ENCODE data around the gene DIAPH3. TPM values are rescaled to one million over a fixed set of nuclear protein-coding genes. Genes with fewer than 3 reads are reported as not detected.

The DIAPH3 gene
- total and polyA plus RNA-seq, 2 of the 8 experiments (the other 6 are each of a cell fraction or from before 2014, with no cell fraction given) = 8.0 to 30.8 TPM

- Histone ChIP-seq H3K4me1 (replicated peaks in 1 of 4; ENCODE audit: control insufficient read depth in 3 of 4, insufficient read depth in 4 of 4, low read length in 3 of 4) (no peaks in the 10 kb centered on the region), H3K36me3 (ENCODE audit: control insufficient read depth in 2 of 4, insufficient read depth in 4 of 4, low read length in 3 of 4) (no peaks in the 10 kb centered on the region), H2BK15ac (ENCODE audit: low read length) (no peak overlapping the region), H3K23me2 (ENCODE audit: low read depth, low read length) (no peaks in the 10 kb centered on the region), H2BK12ac (ENCODE audit: low read depth, low read length) (no peak overlapping the region), H3K9ac (replicated peaks in 1 of 4; ENCODE audit: extremely low read depth in 1 of 4, low read depth in 3 of 4, low read length in 3 of 4) (no peak overlapping the region), H2BK120ac (replicated peaks; ENCODE audit: low read depth, low read length) (no peak overlapping the region), H3K4me3 (ENCODE audit: extremely low read depth in 1 of 4, insufficient read depth in 2 of 4, low read depth in 3 of 4, low read length in 4 of 4) (no peak overlapping the region), H4K5ac (ENCODE audit: insufficient read length, low read depth, low read length) (no peak overlapping the region), H4K20me1 (replicated peaks in 1 of 2; ENCODE audit: control insufficient read depth in 1 of 2, insufficient read depth in 2 of 2, low read length in 2 of 2) (no peaks in the 10 kb centered on the region), H2BK20ac (ENCODE audit: low read length) (no peak overlapping the region), H4K8ac (ENCODE audit: extremely low read depth, insufficient read depth, low read length) (no peak overlapping the region), H3K9me3 (ENCODE audit: insufficient read depth in 2 of 2, low read depth in 1 of 2, low read length in 1 of 2) (no peaks in the 10 kb centered on the region), H3K14ac (ENCODE audit: insufficient read length) (no peak overlapping the region), H3K56ac (replicated peaks; ENCODE audit: insufficient read length, low read depth, low read length) (no peak overlapping the region), H4K91ac (replicated peaks; ENCODE audit: insufficient read length, low read length) (no peak overlapping the region), H3K79me2 (ENCODE audit: control insufficient read depth in 1 of 2, insufficient read depth in 2 of 2, low read length in 2 of 2) (no peaks in the 10 kb centered on the region), H3K27ac (ENCODE audit: low read depth, low read length) (no peak overlapping the region), H2AFZ (ENCODE audit: low read length) (no peak overlapping the region), H2BK5ac (ENCODE audit: low read depth, low read length) (no peak overlapping the region), H3K4ac (replicated peaks; ENCODE audit: insufficient read length, low read depth, low read length) (no peak overlapping the region), H3K27me3 (replicated peaks in 1 of 4; ENCODE audit: control insufficient read depth in 3 of 4, extremely low read depth in 1 of 4, insufficient read depth in 3 of 4, low read length in 3 of 4) (no peaks in the 10 kb centered on the region), H3K18ac (ENCODE audit: extremely low read depth, low read length) (no peak overlapping the region), H3K4me2 (ENCODE audit: insufficient read depth in 1 of 2, low read depth in 2 of 2, low read length in 2 of 2) (no peak overlapping the region), H3K23ac (ENCODE audit: insufficient read length) (no peak overlapping the region), H2AK5ac (ENCODE audit: low read depth, low read length) (no peak overlapping the region), H3K79me1 (ENCODE audit: low read depth, low read length) (no peaks in the 10 kb centered on the region)
- no peak for FAIRE-seq
- POLR2A ChIA-PET (ENCODE audit: partially characterized antibody) = no interaction called here
- WGBS, 2 experiments (ENCODE audit: extremely low coverage in 1 of 2, insufficient coverage in 1 of 2, insufficient read length in 1 of 2, insufficient replicate concordance in 2 of 2, low coverage in 1 of 2, low lambda C conversion rate in 2 of 2, missing lambda C conversion rate in 1 of 2) = 85% methylated on average over 2 of the region's 2 CpGs; no CpG with 5 or more reads in 1 of the 2 experiments
- no peak for DNase-seq (ENCODE audit: low read depth in 1 of 2, low spot score in 2 of 2)
- CTCF ChIA-PET (ENCODE audit: partially characterized antibody) = no interaction called here
- no peak for TF ChIP-seq GTF2F1 (IDR thresholded peaks at IDR 0.05; ENCODE audit: borderline replicate concordance, low read depth, low read length)
- TF ChIP-seq FOSL1 (IDR thresholded peaks at IDR 0.05; ENCODE audit: insufficient read depth, low read depth, low read length) = no peak
- TF ChIP-seq KDM1A (IDR thresholded peaks at IDR 0.05; ENCODE audit: borderline replicate concordance, low read length) = no peak
- TF ChIP-seq EGR1 (IDR thresholded peaks at IDR 0.05; ENCODE audit: borderline replicate concordance, low read depth, low read length) = no peak
- no peak for TF ChIP-seq TCF12 (IDR thresholded peaks at IDR 0.05; ENCODE audit: low read depth, low read length)
- TF ChIP-seq GABPA (IDR thresholded peaks at IDR 0.05; ENCODE audit: borderline replicate concordance, insufficient read depth, low read length) = no peak
- no peak for TF ChIP-seq MAFK (IDR thresholded peaks at IDR 0.05; ENCODE audit: low read depth, low read length)
- no peak for TF ChIP-seq TAF7 (optimal IDR thresholded peaks at IDR 0.05; ENCODE audit: borderline replicate concordance, low read depth, low read length)
- TF ChIP-seq SAP30 (IDR thresholded peaks at IDR 0.05; ENCODE audit: insufficient read depth, insufficient replicate concordance, low read length) = no peak
- no peak for TF ChIP-seq HDAC6 (IDR thresholded peaks at IDR 0.05; ENCODE audit: low read depth, low read length)
- TF ChIP-seq CHD2 (IDR thresholded peaks at IDR 0.05; ENCODE audit: low read length) = no peak
- TF ChIP-seq BACH1 (IDR thresholded peaks at IDR 0.05; ENCODE audit: low read length) = no peak
- TF ChIP-seq POLR2AphosphoS5 (IDR thresholded peaks at IDR 0.05; ENCODE audit: low read depth, low read length) = no peak
- TF ChIP-seq BCL11A (IDR thresholded peaks at IDR 0.05; ENCODE audit: low read depth in 2 of 2, low read length in 2 of 2) = no peak
- no peak for TF ChIP-seq POU5F1 (IDR thresholded peaks at IDR 0.05; ENCODE audit: low read depth, low read length)
- TF ChIP-seq CREB1 (IDR thresholded peaks at IDR 0.05) = no peak
- no peak for TF ChIP-seq RXRA (IDR thresholded peaks at IDR 0.05; ENCODE audit: insufficient read depth, low read depth, low read length)
Measured at GRCh38 chr13:59979589-59979988, 184.1 kb downstream of the DIAPH3 start.

Measured in H1 (cell line).